HEK293 (cell line): Measurements from ENCODE around the gene PAX2.

Experiments
- CTCF ChIP-seq: fragments of 450-650 bp; formaldehyde crosslinking; IDR thresholded peaks from 2 replicates; pipeline ENCODE4 v1.5.1; 2016; ENCODE audit warnings: missing biosample characterization, missing genetic modification characterization
- GLI4 ChIP-seq: fragments of 450-650 bp; formaldehyde crosslinking; IDR thresholded peaks from 2 replicates; pipeline ENCODE4 v1.5.1; 2016; ENCODE audit warnings: missing biosample characterization, missing genetic modification characterization
- IKZF3 ChIP-seq: fragments of 450-650 bp; IDR thresholded peaks from 2 replicates; pipeline ENCODE4 v1.5.0; 2018; ENCODE audit warnings: missing biosample characterization, mild to moderate bottlenecking, missing genetic modification characterization, moderate library complexity
- KLF17 ChIP-seq: fragments of 450-650 bp; formaldehyde crosslinking; IDR thresholded peaks from 2 replicates; pipeline ENCODE4 v1.5.1; 2016; ENCODE audit warnings: missing biosample characterization, missing genetic modification characterization
- SP3 ChIP-seq: fragments of 450-650 bp; formaldehyde crosslinking; IDR thresholded peaks from 2 replicates; pipeline ENCODE4 v1.5.1; 2016; ENCODE audit warnings: missing biosample characterization, missing genetic modification characterization
- SP7 ChIP-seq: fragments of 450-650 bp; formaldehyde crosslinking; IDR thresholded peaks from 2 replicates; pipeline ENCODE4 v1.5.1; 2016; ENCODE audit warnings: missing biosample characterization, missing genetic modification characterization
- ZBTB1 ChIP-seq: fragments of 450-650 bp; formaldehyde crosslinking; IDR thresholded peaks from 2 replicates; pipeline ENCODE4 v1.5.1; 2016; ENCODE audit warnings: missing biosample characterization, missing genetic modification characterization
- ZBTB10 ChIP-seq: fragments of 450-650 bp; formaldehyde crosslinking; IDR thresholded peaks from 2 replicates; pipeline ENCODE4 v1.5.1; 2016; ENCODE audit warnings: missing biosample characterization, missing genetic modification characterization
- ZBTB17 ChIP-seq: fragments of 450-650 bp; formaldehyde crosslinking; IDR thresholded peaks from 2 replicates; pipeline ENCODE4 v1.5.1; 2016; ENCODE audit warnings: missing biosample characterization, missing genetic modification characterization
- ZBTB21 ChIP-seq: fragments of 450-650 bp; formaldehyde crosslinking; IDR thresholded peaks from 2 replicates; pipeline ENCODE4 v1.5.1; 2017; ENCODE audit warnings: missing biosample characterization, missing genetic modification characterization
- ZBTB44 ChIP-seq: fragments of 450-650 bp; IDR thresholded peaks from 2 replicates; pipeline ENCODE4 v1.5.1; 2018; ENCODE audit warnings: missing biosample characterization, mild to moderate bottlenecking, missing genetic modification characterization
- ZBTB8A ChIP-seq: fragments of 450-650 bp; formaldehyde crosslinking; IDR thresholded peaks from 2 replicates; pipeline ENCODE4 v1.5.1; 2016; ENCODE audit warnings: missing biosample characterization, missing genetic modification characterization
- ZFP37 ChIP-seq: fragments of 450-650 bp; formaldehyde crosslinking; IDR thresholded peaks from 2 replicates; pipeline ENCODE4 v1.5.1; 2016; ENCODE audit warnings: missing biosample characterization, missing genetic modification characterization
- ZFP41 ChIP-seq: fragments of 450-650 bp; formaldehyde crosslinking; IDR thresholded peaks from 2 replicates; pipeline ENCODE4 v1.5.1; 2016; ENCODE audit warnings: missing biosample characterization, missing genetic modification characterization, borderline replicate concordance
- ZNF513 ChIP-seq: fragments of 450-650 bp; IDR thresholded peaks from 2 replicates; pipeline ENCODE4 v1.5.1; 2018; ENCODE audit warnings: missing biosample characterization, missing genetic modification characterization
- ZNF518A ChIP-seq: fragments of 450-650 bp; formaldehyde crosslinking; conservative IDR thresholded peaks from 2 replicates; pipeline ENCODE4 v1.5.1; 2016; ENCODE audit warnings: low read depth, missing biosample characterization, missing genetic modification characterization
- ZNF670 ChIP-seq: fragments of 450-650 bp; formaldehyde crosslinking; IDR thresholded peaks from 2 replicates; pipeline ENCODE4 v1.5.1; 2016; ENCODE audit warnings: missing biosample characterization, missing genetic modification characterization, low read depth
- ZNF785 ChIP-seq: fragments of 450-650 bp; formaldehyde crosslinking; IDR thresholded peaks from 2 replicates; pipeline ENCODE4 v1.5.1; 2016; ENCODE audit warnings: missing biosample characterization, missing genetic modification characterization
- ZSCAN18 ChIP-seq: fragments of 450-650 bp; formaldehyde crosslinking; IDR thresholded peaks from 2 replicates; pipeline ENCODE4 v1.5.1; 2016; ENCODE audit warnings: missing biosample characterization, missing genetic modification characterization
- ZSCAN23 ChIP-seq: fragments of 450-650 bp; formaldehyde crosslinking; IDR thresholded peaks from 2 replicates; pipeline ENCODE4 v1.5.1; 2016; ENCODE audit warnings: missing biosample characterization, missing genetic modification characterization
- ZSCAN4 ChIP-seq: fragments of 450-650 bp; formaldehyde crosslinking; IDR thresholded peaks from 2 replicates; pipeline ENCODE4 v1.5.1; 2017; ENCODE audit warnings: missing biosample characterization, missing genetic modification characterization
- ZSCAN5A ChIP-seq: fragments of 450-650 bp; formaldehyde crosslinking; IDR thresholded peaks from 2 replicates; pipeline ENCODE4 v1.5.1; 2016; ENCODE audit warnings: missing biosample characterization, missing genetic modification characterization

The PAX2 gene

GRCh38 chr10:100838986-100839385 is 93.6 kb downstream of the PAX2 start (continued):
- TF ChIP-seq ZNF670 (tag by site-specific recombination) (no peak), ZNF785 (tag by site-specific recombination) (peak; percentile 18; the same call in 1 of the 2 replicates), ZBTB1 (tag by site-specific recombination) (no peak), IKZF3 (tag by site-specific recombination) (0 out of 2 replicates have a peak, but pooled peaks have one; percentile 23), ZSCAN23 (tag by site-specific recombination) (no peak), ZBTB10 (tag by site-specific recombination) (no peak), ZSCAN4 (tag by site-specific recombination) (no peak), SP7 (tag by site-specific recombination) (peak; percentile 89), ZBTB17 (tag by site-specific recombination) (peak; percentile 63), KLF17 (tag by site-specific recombination) (no peak), ZFP37 (tag by site-specific recombination) (no peak), ZSCAN18 (tag by site-specific recombination) (no peak), ZNF513 (tag by site-specific recombination) (0 out of 2 replicates have a peak, but pooled peaks have one; percentile 21), GLI4 (tag by site-specific recombination) (no peak), ZNF518A (tag by site-specific recombination) (0 out of 2 replicates have a peak, but pooled peaks have one; percentile 30), SP3 (no peak), CTCF (tag by site-specific recombination) (no peak), ZBTB21 (peak; percentile 81), ZFP41 (tag by site-specific recombination) (no peak), ZBTB44 (tag by site-specific recombination) (no peak), ZSCAN5A (tag by site-specific recombination) (no peak), ZBTB8A (no peak)
